ENCODE data around the gene GPR78.

DNA sequence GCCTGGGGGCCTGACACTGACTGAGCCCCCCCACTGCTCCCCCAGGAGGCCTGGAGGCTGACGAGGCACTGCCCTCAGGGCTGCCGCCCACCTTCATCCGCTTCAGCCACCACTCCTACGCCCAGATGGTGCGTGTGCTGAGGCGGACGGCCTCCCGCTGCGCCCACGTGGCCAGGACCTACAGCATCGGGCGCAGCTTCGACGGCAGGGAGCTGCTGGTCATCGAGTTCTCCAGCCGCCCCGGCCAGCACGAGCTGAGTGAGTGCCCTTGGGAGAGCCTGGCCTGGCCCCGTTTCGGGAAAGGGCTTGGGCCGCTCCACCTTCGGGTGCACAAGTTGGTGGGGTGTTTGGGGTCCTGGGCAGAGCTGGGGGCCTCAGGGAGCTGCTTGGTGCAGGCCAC lies 23.7 kb downstream of the GPR78 start:
- TF ChIP-seq, protein P1, sequence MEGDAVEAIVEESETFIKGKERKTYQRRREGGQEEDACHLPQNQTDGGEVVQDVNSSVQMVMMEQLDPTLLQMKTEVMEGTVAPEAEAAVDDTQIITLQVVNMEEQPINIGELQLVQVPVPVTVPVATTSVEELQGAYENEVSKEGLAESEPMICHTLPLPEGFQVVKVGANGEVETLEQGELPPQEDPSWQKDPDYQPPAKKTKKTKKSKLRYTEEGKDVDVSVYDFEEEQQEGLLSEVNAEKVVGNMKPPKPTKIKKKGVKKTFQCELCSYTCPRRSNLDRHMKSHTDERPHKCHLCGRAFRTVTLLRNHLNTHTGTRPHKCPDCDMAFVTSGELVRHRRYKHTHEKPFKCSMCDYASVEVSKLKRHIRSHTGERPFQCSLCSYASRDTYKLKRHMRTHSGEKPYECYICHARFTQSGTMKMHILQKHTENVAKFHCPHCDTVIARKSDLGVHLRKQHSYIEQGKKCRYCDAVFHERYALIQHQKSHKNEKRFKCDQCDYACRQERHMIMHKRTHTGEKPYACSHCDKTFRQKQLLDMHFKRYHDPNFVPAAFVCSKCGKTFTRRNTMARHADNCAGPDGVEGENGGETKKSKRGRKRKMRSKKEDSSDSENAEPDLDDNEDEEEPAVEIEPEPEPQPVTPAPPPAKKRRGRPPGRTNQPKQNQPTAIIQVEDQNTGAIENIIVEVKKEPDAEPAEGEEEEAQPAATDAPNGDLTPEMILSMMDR (IDR thresholded peaks at IDR 0.05; ENCODE audit: low read depth, low read length): no peak
- no peak for TF ChIP-seq EZH2phosphoT487 (IDR thresholded peaks at IDR 0.05; ENCODE audit: low read depth)
